KOPT-K1 (cell line): Measurements from ENCODE around the gene ANKIB1.
"Not testable (repeated sequence)": the region's sequence is repeated elsewhere in the genome, so short reads cannot be mapped to it uniquely, and the experiment has no call there.

Experiments used
- H3K27ac ChIP-seq: fragments of 200-600 bp; sonication (generic); 2 replicates; pipeline ENCODE4 v1.5.1; 2016; ENCODE audit warnings: antibody characterized with exemption, mild to moderate bottlenecking, low read depth, low read length; ENCODE audit not compliant: poor library complexity, severe bottlenecking
- H3K36me3 ChIP-seq: fragments of 200-600 bp; sonication (generic); 2 replicates; pipeline ENCODE4 v1.5.1; 2017; ENCODE audit warnings: antibody characterized with exemption, mild to moderate bottlenecking, low read length, moderate library complexity; ENCODE audit not compliant: insufficient read depth
- H3K9me3 ChIP-seq: fragments of 200-600 bp; sonication (generic); 2 replicates; pipeline ENCODE4 v1.5.1; 2017; ENCODE audit warnings: antibody characterized with exemption, low read length, mild to moderate bottlenecking; ENCODE audit not compliant: insufficient read depth, poor library complexity, severe bottlenecking

ANKIB1 gene

GRCh38 chr7:92375013-92375412, 129.2 kb downstream of the ANKIB1 start:
- Histone ChIP-seq H3K36me3 (peaks cover 71% of the 10 kb centered on the region), H3K9me3 (peaks cover 10% of the 10 kb centered on the region), H3K27ac (no peak overlapping the region)

- no peaks in the 10 kb centered on the region for H3K9me3 ChIP-seq
- H3K36me3 ChIP-seq, result peaks cover 72% of the 10 kb centered on the region
- no peak overlapping the region for H3K27ac ChIP-seq
Measured at GRCh38 chr7:92391071-92391470, 145.3 kb downstream of the ANKIB1 start.

- no peaks in the 10 kb centered on the region for H3K9me3 ChIP-seq
- H3K27ac ChIP-seq, result no peak overlapping the region
- peaks cover 79% of the 10 kb centered on the region for H3K36me3 ChIP-seq
Measured at GRCh38 chr7:92397542-92397941, 151.8 kb downstream of the ANKIB1 start.

- no peak overlapping the region for H3K27ac ChIP-seq
- no peaks in the 10 kb centered on the region for H3K9me3 ChIP-seq
- peaks cover 70% of the 10 kb centered on the region for H3K36me3 ChIP-seq
Measured at GRCh38 chr7:92400013-92400412, 154.2 kb downstream of the ANKIB1 start.

- Histone ChIP-seq H3K36me3 (peaks cover 42% of the 10 kb centered on the region), H3K9me3 (no peaks in the 10 kb centered on the region), H3K27ac (no peak overlapping the region)
Measured at GRCh38 chr7:92402920-92403759, 157.4 kb downstream of the ANKIB1 start.

GRCh38 chr7:92403760-92404074, 157.9 kb downstream of the ANKIB1 start:
- no peak overlapping the region for H3K27ac ChIP-seq
- no peaks in the 10 kb centered on the region for H3K9me3 ChIP-seq
- peaks cover 36% of the 10 kb centered on the region for H3K36me3 ChIP-seq

- no peak overlapping the region for H3K27ac ChIP-seq
- no peaks in the 10 kb centered on the region for H3K9me3 ChIP-seq
- peaks cover 31% of the 10 kb centered on the region for H3K36me3 ChIP-seq
Measured at GRCh38 chr7:92404170-92404614, 158.4 kb downstream of the ANKIB1 start.

- Histone ChIP-seq H3K27ac (no peak overlapping the region), H3K36me3 (no peaks in the 10 kb centered on the region), H3K9me3 (no peaks in the 10 kb centered on the region)
Measured at GRCh38 chr7:92409357-92409756, 163.6 kb downstream of the ANKIB1 start.

- H3K9me3 ChIP-seq, H3K36me3 ChIP-seq, H3K27ac ChIP-seq: not testable (repeated sequence)
Measured at GRCh38 chr7:92410162-92410561, 164.4 kb downstream of the ANKIB1 start.

- Histone ChIP-seq H3K27ac (no peak overlapping the region), H3K36me3 (no peaks in the 10 kb centered on the region), H3K9me3 (no peaks in the 10 kb centered on the region)
Measured at GRCh38 chr7:92412745-92413144, 167.0 kb downstream of the ANKIB1 start.

- H3K27ac ChIP-seq, result no peak overlapping the region
- H3K36me3 ChIP-seq, result no peaks in the 10 kb centered on the region
- no peaks in the 10 kb centered on the region for H3K9me3 ChIP-seq
Measured at GRCh38 chr7:92413550-92413949, 167.8 kb downstream of the ANKIB1 start.

- Histone ChIP-seq H3K27ac (no peak overlapping the region), H3K9me3 (no peaks in the 10 kb centered on the region), H3K36me3 (no peaks in the 10 kb centered on the region)
Measured at GRCh38 chr7:92415225-92415624, 169.5 kb downstream of the ANKIB1 start.

- Histone ChIP-seq H3K27ac (no peak overlapping the region), H3K36me3 (no peaks in the 10 kb centered on the region), H3K9me3 (no peaks in the 10 kb centered on the region)
Measured at GRCh38 chr7:92417913-92418312, 172.1 kb downstream of the ANKIB1 start.

GRCh38 chr7:92421676-92422435, 176.1 kb downstream of the ANKIB1 start:
- H3K36me3 ChIP-seq, result no peaks in the 10 kb centered on the region
- H3K27ac ChIP-seq, result no peak overlapping the region

GRCh38 chr7:92422926-92423325, 177.2 kb downstream of the ANKIB1 start:
- Histone ChIP-seq H3K9me3 (no peaks in the 10 kb centered on the region), H3K27ac (no peak overlapping the region), H3K36me3 (no peaks in the 10 kb centered on the region)

More at GRCh38 chr7:92421676-92422435, 176.1 kb downstream of the ANKIB1 start:
- H3K9me3 ChIP-seq, result no peaks in the 10 kb centered on the region
